HEK293 (cell line): ENCODE measurements around the gene SUPT3H.

ENCODE experiments used
- CTCF ChIA-PET: fragments of 350-600 bp; formaldehyde crosslinking; extraction: SDS; loops from one replicate; lab custom pipeline; 2021; ENCODE audit warnings: antibody characterized with exemption; lab: Yijun Ruan, JAX
- POLR2A ChIA-PET: fragments of 300-600 bp; formaldehyde crosslinking; extraction: SDS; loops from one replicate; lab custom pipeline; 2020; ENCODE audit warnings: antibody characterized with exemption, inconsistent platforms; lab: Yijun Ruan, JAX
- H3K27ac ChIP-seq: fragments of 200-500 bp; sonication (Bioruptor generic); 2 replicates; pipeline ENCODE4 v1.5.1; 2014; ENCODE audit warnings: low read depth, low read length, control low read depth, inconsistent platforms; ENCODE audit errors: extremely low read depth
- H3K36me3 ChIP-seq, 2 experiments: fragments of 200-500 bp in 1 of 2; sonication (Bioruptor generic) in 1 of 2; 1 replicate in 1 of 2; 2 replicates in 1 of 2; pipeline ENCODE4 v1.5.1; 2014 to 2017; ENCODE audit warnings: inconsistent platforms in 2 of 2, low read length in 2 of 2; ENCODE audit not compliant: control insufficient read depth in 2 of 2, insufficient read depth in 1 of 2
- H3K4me1 ChIP-seq: fragments of 200-500 bp; sonication (Bioruptor generic); 2 replicates; pipeline ENCODE4 v1.5.1; 2014; ENCODE audit warnings: mild to moderate bottlenecking, low read length, inconsistent platforms; ENCODE audit not compliant: control insufficient read depth, insufficient read depth
- H3K4me3 ChIP-seq: 2 replicates; pipeline ENCODE4 v1.5.1; 2011; ENCODE audit warnings: low read depth, mild to moderate bottlenecking, control low read depth, low read length, moderate library complexity
- H3K9me3 ChIP-seq: fragments of 200-500 bp; sonication (Bioruptor generic); 2 replicates; pipeline ENCODE4 v1.5.1; 2014; ENCODE audit warnings: low read depth, low read length, inconsistent platforms; ENCODE audit not compliant: control insufficient read depth, insufficient read depth
- BCL11A ChIP-seq: fragments of 450-650 bp; formaldehyde crosslinking; IDR thresholded peaks from 2 replicates; pipeline ENCODE4 v1.5.1; 2016; ENCODE audit warnings: low read depth, missing biosample characterization, missing genetic modification characterization
- KLF7 ChIP-seq: fragments of 450-650 bp; formaldehyde crosslinking; IDR thresholded peaks from 2 replicates; pipeline ENCODE4 v1.5.1; 2016; ENCODE audit warnings: missing biosample characterization, missing genetic modification characterization, borderline replicate concordance
- PRDM1 ChIP-seq: fragments of 450-650 bp; formaldehyde crosslinking; IDR thresholded peaks from 2 replicates; pipeline ENCODE4; 2016; ENCODE audit warnings: missing biosample characterization, missing genetic modification characterization
- SCRT1 ChIP-seq: fragments of 450-650 bp; formaldehyde crosslinking; IDR thresholded peaks from 2 replicates; pipeline ENCODE4 v1.5.1; 2016; ENCODE audit warnings: missing biosample characterization, missing genetic modification characterization, borderline replicate concordance
- WT1 ChIP-seq: fragments of 450-650 bp; formaldehyde crosslinking; IDR thresholded peaks from 2 replicates; pipeline ENCODE4 v1.5.1; 2016; ENCODE audit warnings: missing biosample characterization, missing genetic modification characterization
- YY2 ChIP-seq: fragments of 450-650 bp; formaldehyde crosslinking; IDR thresholded peaks from 2 replicates; pipeline ENCODE4 v1.5.1; 2016; ENCODE audit warnings: missing biosample characterization, missing genetic modification characterization
- ZBTB1 ChIP-seq: fragments of 450-650 bp; formaldehyde crosslinking; IDR thresholded peaks from 2 replicates; pipeline ENCODE4 v1.5.1; 2016; ENCODE audit warnings: missing biosample characterization, missing genetic modification characterization
- ZFP3 ChIP-seq: fragments of 450-650 bp; formaldehyde crosslinking; IDR thresholded peaks from 2 replicates; pipeline ENCODE4 v1.5.1; 2016; ENCODE audit warnings: low read depth, missing biosample characterization, missing genetic modification characterization
- ZFP41 ChIP-seq: fragments of 450-650 bp; formaldehyde crosslinking; IDR thresholded peaks from 2 replicates; pipeline ENCODE4 v1.5.1; 2016; ENCODE audit warnings: missing biosample characterization, missing genetic modification characterization, borderline replicate concordance
- ZNF140 ChIP-seq: fragments of 450-650 bp; formaldehyde crosslinking; IDR thresholded peaks from 2 replicates; pipeline ENCODE4 v1.5.1; 2016; ENCODE audit warnings: missing biosample characterization, missing genetic modification characterization
- ZNF169 ChIP-seq: fragments of 450-650 bp; formaldehyde crosslinking; IDR thresholded peaks from 2 replicates; pipeline ENCODE4 v1.5.1; 2016; ENCODE audit warnings: missing biosample characterization, missing genetic modification characterization
- ZNF23 ChIP-seq: fragments of 450-650 bp; formaldehyde crosslinking; IDR thresholded peaks from 2 replicates; pipeline ENCODE4 v1.5.1; 2016; ENCODE audit warnings: missing biosample characterization, missing genetic modification characterization, borderline replicate concordance
- ZNF311 ChIP-seq: fragments of 450-650 bp; formaldehyde crosslinking; IDR thresholded peaks from 2 replicates; pipeline ENCODE4 v1.5.1; 2017; ENCODE audit warnings: missing biosample characterization, missing genetic modification characterization, borderline replicate concordance
- ZNF335 ChIP-seq: fragments of 450-650 bp; formaldehyde crosslinking; conservative IDR thresholded peaks from 2 replicates; pipeline ENCODE4 v1.5.1; 2016; ENCODE audit warnings: missing biosample characterization, missing genetic modification characterization
- ZNF37A ChIP-seq: fragments of 450-650 bp; IDR thresholded peaks from 2 replicates; pipeline ENCODE4 v1.5.1; 2018; ENCODE audit warnings: missing biosample characterization, missing genetic modification characterization
- ZNF416 ChIP-seq: fragments of 450-650 bp; formaldehyde crosslinking; IDR thresholded peaks from 2 replicates; pipeline ENCODE4 v1.5.1; 2016; ENCODE audit warnings: missing biosample characterization, missing genetic modification characterization
- ZNF423 ChIP-seq: fragments of 450-650 bp; formaldehyde crosslinking; IDR thresholded peaks from 2 replicates; pipeline ENCODE4 v1.5.1; 2016; ENCODE audit warnings: missing biosample characterization, missing genetic modification characterization
- ZNF48 ChIP-seq: fragments of 450-650 bp; formaldehyde crosslinking; IDR thresholded peaks from 2 replicates; pipeline ENCODE4 v1.5.1; 2016; ENCODE audit warnings: missing biosample characterization, missing genetic modification characterization
- ZNF501 ChIP-seq: fragments of 450-650 bp; formaldehyde crosslinking; IDR thresholded peaks from 2 replicates; pipeline ENCODE4 v1.5.1; 2016; ENCODE audit warnings: missing biosample characterization, missing genetic modification characterization
- ZNF521 ChIP-seq: fragments of 450-650 bp; formaldehyde crosslinking; IDR thresholded peaks from 2 replicates; pipeline ENCODE4 v1.5.1; 2017; ENCODE audit warnings: missing biosample characterization, mild to moderate bottlenecking, missing genetic modification characterization
- ZNF560 ChIP-seq: fragments of 450-650 bp; formaldehyde crosslinking; IDR thresholded peaks from 2 replicates; pipeline ENCODE4 v1.5.1; 2017; ENCODE audit warnings: missing biosample characterization, missing genetic modification characterization, borderline replicate concordance
- ZNF571 ChIP-seq: fragments of 450-650 bp; formaldehyde crosslinking; IDR thresholded peaks from 2 replicates; pipeline ENCODE4 v1.5.0; 2017; ENCODE audit warnings: missing biosample characterization, missing genetic modification characterization
- ZNF843 ChIP-seq: fragments of 450-650 bp; formaldehyde crosslinking; IDR thresholded peaks from 2 replicates; pipeline ENCODE4 v1.5.1; 2016; ENCODE audit warnings: missing biosample characterization, missing genetic modification characterization
- TF ChIP-seq, protein P1 (sequence below): fragments of 450-650 bp; formaldehyde crosslinking; IDR thresholded peaks from 2 replicates; pipeline ENCODE4 v1.5.1; 2017; ENCODE audit warnings: missing biosample characterization, missing genetic modification characterization
- TF ChIP-seq, protein P2 (sequence below): fragments of 450-650 bp; formaldehyde crosslinking; IDR thresholded peaks from 2 replicates; pipeline ENCODE4; 2016; ENCODE audit warnings: missing biosample characterization, missing genetic modification characterization
- TF ChIP-seq, protein P3 (sequence below): fragments of 450-650 bp; formaldehyde crosslinking; IDR thresholded peaks from 2 replicates; pipeline ENCODE4 v1.5.1; 2016; ENCODE audit warnings: missing biosample characterization, missing genetic modification characterization
- TF ChIP-seq, protein P4 (sequence below): fragments of 450-650 bp; formaldehyde crosslinking; optimal IDR thresholded peaks from 2 replicates; pipeline ENCODE3; 2016; ENCODE audit warnings: missing biosample characterization, mild to moderate bottlenecking, missing genetic modification characterization

Gene SUPT3H

DNA sequence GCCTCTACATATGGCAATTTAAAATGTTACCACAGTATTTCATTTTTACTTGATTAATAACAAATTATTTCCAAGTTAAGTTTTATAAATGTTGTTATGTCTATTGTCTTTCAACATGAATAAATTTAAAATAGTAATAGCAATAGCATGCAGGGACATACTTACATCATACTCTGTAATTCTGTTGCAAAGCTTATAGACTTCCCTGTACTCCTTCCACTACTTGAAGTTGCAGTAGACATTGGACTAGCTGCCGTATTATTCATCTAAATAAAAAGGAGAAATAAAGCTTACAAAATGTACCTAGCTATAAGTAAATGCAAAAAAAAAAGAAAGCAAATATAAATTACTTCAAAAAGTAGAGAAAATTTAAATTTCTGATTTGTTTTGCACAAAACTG is 12.7 kb downstream of the SUPT3H start:
- no peak overlapping the region for H3K27ac ChIP-seq
- ChIA-PET POLR2A (no interaction called here), CTCF (interaction anchor here (0.7 kb wide), 1 partner anchor 15 kb away, joined by 3 read pairs; no protein-coding TSS in a partner anchor)
- H3K4me1 ChIP-seq = no peaks in the 10 kb centered on the region
- H3K36me3 ChIP-seq = no peaks in the 10 kb centered on the region
- TF ChIP-seq BCL11A (tag by site-specific recombination) (no peak), SCRT1 (tag by site-specific recombination) (no peak), KLF7 (tag by site-specific recombination) (no peak), ZNF169 (tag by site-specific recombination) (no peak)
- H3K4me3 ChIP-seq = no peak overlapping the region
- H3K9me3 ChIP-seq = no peaks in the 10 kb centered on the region

DNA sequence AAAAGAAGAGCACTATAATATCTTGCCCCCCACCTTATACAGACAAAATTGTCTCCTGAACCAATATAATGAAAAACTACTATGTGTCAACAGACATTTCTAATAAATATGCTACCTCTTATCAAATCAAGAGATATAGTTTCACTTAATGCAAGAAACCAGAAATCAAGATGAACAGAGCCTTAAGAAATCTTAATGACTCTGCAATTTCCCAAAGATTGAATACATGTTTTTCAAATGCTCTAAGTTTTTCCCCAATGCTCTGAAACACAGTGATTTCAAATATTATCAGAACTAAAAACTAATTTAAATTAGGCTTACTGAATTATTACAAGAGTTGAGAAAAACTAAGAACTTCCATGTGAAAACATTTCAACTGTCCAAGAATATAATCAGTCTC is 13.3 kb downstream of the SUPT3H start:
- ChIA-PET CTCF (no interaction called here), POLR2A (no interaction called here)
- Histone ChIP-seq H3K27ac (no peak overlapping the region), H3K36me3 (no peaks in the 10 kb centered on the region), H3K9me3 (no peaks in the 10 kb centered on the region), H3K4me1 (no peaks in the 10 kb centered on the region), H3K4me3 (no peak overlapping the region)
- TF ChIP-seq ZNF416 (tag by site-specific recombination) (no peak), ZNF571 (no peak), WT1 (tag by site-specific recombination) (no peak), ZNF560 (tag by site-specific recombination) (no peak), ZNF37A (tag by site-specific recombination) (no peak)
- TF ChIP-seq, protein P1, sequence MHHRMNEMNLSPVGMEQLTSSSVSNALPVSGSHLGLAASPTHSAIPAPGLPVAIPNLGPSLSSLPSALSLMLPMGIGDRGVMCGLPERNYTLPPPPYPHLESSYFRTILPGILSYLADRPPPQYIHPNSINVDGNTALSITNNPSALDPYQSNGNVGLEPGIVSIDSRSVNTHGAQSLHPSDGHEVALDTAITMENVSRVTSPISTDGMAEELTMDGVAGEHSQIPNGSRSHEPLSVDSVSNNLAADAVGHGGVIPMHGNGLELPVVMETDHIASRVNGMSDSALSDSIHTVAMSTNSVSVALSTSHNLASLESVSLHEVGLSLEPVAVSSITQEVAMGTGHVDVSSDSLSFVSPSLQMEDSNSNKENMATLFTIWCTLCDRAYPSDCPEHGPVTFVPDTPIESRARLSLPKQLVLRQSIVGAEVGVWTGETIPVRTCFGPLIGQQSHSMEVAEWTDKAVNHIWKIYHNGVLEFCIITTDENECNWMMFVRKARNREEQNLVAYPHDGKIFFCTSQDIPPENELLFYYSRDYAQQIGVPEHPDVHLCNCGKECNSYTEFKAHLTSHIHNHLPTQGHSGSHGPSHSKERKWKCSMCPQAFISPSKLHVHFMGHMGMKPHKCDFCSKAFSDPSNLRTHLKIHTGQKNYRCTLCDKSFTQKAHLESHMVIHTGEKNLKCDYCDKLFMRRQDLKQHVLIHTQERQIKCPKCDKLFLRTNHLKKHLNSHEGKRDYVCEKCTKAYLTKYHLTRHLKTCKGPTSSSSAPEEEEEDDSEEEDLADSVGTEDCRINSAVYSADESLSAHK = no peak
- TF ChIP-seq, protein P2, sequence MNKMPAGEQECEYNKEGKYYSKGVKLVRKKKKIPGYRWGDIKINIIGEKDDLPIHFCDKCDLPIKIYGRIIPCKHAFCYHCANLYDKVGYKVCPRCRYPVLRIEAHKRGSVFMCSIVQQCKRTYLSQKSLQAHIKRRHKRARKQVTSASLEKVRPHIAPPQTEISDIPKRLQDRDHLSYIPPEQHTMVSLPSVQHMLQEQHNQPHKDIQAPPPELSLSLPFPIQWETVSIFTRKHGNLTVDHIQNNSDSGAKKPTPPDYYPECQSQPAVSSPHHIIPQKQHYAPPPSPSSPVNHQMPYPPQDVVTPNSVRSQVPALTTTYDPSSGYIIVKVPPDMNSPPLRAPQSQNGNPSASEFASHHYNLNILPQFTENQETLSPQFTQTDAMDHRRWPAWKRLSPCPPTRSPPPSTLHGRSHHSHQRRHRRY = no peak

DNA sequence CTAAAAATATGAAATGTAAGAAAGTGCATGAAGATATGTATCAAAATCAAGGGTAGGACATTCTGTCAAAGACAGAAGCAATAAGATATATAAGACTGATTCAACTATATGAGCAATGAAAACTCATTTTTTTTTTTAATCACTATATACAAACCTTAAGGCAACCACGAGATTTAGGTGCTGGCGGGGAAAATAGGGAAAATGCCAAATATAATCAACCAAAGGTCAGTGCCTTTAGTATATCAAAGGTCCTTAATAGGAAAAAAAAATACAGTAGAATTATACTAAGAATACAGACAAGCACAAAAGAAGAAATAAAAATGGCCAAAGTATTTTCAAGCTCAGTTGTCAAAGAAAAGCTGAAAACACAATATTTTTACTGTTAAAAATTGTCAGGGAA is 24.1 kb downstream of the SUPT3H start:
- Histone ChIP-seq H3K4me3 (no peak overlapping the region), H3K9me3 (no peaks in the 10 kb centered on the region), H3K27ac (no peak overlapping the region), H3K36me3 (peaks cover 0 to 5% of the 10 kb centered on the region in 2 experiments; a peak in 1 of 3 replicates), H3K4me1 (peaks cover 9% of the 10 kb centered on the region)
- POLR2A ChIA-PET = no interaction called here
- CTCF ChIA-PET = interaction anchor here (0.7 kb wide), 1 partner anchor 1164 kb away, joined by 3 read pairs; no protein-coding TSS in a partner anchor
- TF ChIP-seq YY2 (tag by site-specific recombination) (no peak), ZNF501 (tag by site-specific recombination) (no peak), ZNF335 (tag by site-specific recombination) (no peak), ZNF169 (tag by site-specific recombination) (no peak), ZNF521 (tag by site-specific recombination) (no peak), ZNF48 (tag by site-specific recombination) (no peak), ZNF843 (tag by site-specific recombination) (no peak), ZNF23 (tag by site-specific recombination) (no peak), ZNF423 (tag by site-specific recombination) (no peak), WT1 (tag by site-specific recombination) (no peak), ZBTB1 (tag by site-specific recombination) (no peak), ZNF311 (no peak), PRDM1 (tag by site-specific recombination) (no peak), ZFP41 (tag by site-specific recombination) (no peak), ZFP3 (tag by site-specific recombination) (no peak), ZNF140 (no peak)
- TF ChIP-seq, protein P3, sequence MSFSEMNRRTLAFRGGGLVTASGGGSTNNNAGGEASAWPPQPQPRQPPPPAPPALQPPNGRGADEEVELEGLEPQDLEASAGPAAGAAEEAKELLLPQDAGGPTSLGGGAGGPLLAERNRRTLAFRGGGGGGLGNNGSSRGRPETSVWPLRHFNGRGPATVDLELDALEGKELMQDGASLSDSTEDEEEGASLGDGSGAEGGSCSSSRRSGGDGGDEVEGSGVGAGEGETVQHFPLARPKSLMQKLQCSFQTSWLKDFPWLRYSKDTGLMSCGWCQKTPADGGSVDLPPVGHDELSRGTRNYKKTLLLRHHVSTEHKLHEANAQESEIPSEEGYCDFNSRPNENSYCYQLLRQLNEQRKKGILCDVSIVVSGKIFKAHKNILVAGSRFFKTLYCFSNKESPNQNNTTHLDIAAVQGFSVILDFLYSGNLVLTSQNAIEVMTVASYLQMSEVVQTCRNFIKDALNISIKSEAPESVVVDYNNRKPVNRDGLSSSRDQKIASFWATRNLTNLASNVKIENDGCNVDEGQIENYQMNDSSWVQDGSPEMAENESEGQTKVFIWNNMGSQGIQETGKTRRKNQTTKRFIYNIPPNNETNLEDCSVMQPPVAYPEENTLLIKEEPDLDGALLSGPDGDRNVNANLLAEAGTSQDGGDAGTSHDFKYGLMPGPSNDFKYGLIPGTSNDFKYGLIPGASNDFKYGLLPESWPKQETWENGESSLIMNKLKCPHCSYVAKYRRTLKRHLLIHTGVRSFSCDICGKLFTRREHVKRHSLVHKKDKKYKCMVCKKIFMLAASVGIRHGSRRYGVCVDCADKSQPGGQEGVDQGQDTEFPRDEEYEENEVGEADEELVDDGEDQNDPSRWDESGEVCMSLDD (tag by site-specific recombination) = no peak
- TF ChIP-seq, protein P4, sequence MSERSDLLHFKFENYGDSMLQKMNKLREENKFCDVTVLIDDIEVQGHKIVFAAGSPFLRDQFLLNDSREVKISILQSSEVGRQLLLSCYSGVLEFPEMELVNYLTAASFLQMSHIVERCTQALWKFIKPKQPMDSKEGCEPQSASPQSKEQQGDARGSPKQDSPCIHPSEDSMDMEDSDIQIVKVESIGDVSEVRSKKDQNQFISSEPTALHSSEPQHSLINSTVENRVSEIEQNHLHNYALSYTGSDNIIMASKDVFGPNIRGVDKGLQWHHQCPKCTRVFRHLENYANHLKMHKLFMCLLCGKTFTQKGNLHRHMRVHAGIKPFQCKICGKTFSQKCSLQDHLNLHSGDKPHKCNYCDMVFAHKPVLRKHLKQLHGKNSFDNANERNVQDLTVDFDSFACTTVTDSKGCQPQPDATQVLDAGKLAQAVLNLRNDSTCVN (tag by site-specific recombination) = no peak
